ENCODE data around the gene KLHL40. TPM values are rescaled to one million over a fixed set of nuclear protein-coding genes. Genes with fewer than 3 reads are reported as not detected.

Gene KLHL40
- total RNA-seq, 4 donors from 2014 or later, result 0.27 TPM; not detected in 3

- intact Hi-C loops (cut with DNase I; ENCODE audit: low total_unique reads) (no loop called here), in situ Hi-C loops (cut with MboI; ENCODE audit: low pct_ligation_motif_present in 1 of 4, low pct_unique_long_range_greater_than_20kb in 1 of 4, low sequenced_read_pairs in 3 of 4) (no loop called here)
- Histone ChIP-seq H3K4me1 (peaks cover 0 to 2% (median 1%) of the 10 kb centered on the region in 4 donors), H3K27me3 (no peaks in the 10 kb centered on the region), H3K27ac (no peak overlapping the region), H3K9me3 (peaks cover 0 to 3% of the 10 kb centered on the region in 2 donors), H3K36me3 (no peaks in the 10 kb centered on the region), H3K4me3 (no peak overlapping the region)
- WGBS, 2 donors (ENCODE audit: low coverage in 1 of 2), result 40 to 69% methylated on average over 1 to 2 of the region's 2 CpGs
- DNase-seq, result no peak
- TF ChIP-seq EP300 (IDR thresholded peaks at IDR 0.05; ENCODE audit: low read depth) (no peak), POLR2AphosphoS5 (IDR thresholded peaks at IDR 0.05) (no peak), POLR2A (IDR thresholded peaks at IDR 0.05) (no peak), CTCF (IDR thresholded peaks at IDR 0.05) (no peak)
Measured at GRCh38 chr3:42678447-42678846, 6.9 kb upstream of the KLHL40 start.

- H3K36me3 ChIP-seq, result no peaks in the 10 kb centered on the region
- H3K4me1 ChIP-seq, result peaks cover 0 to 16% (median 4%) of the 10 kb centered on the region in 4 donors
- peaks cover under 1% of the 10 kb centered on the region for H3K27me3 ChIP-seq
- no peak for TF ChIP-seq POLR2A (IDR thresholded peaks at IDR 0.05)
- TF ChIP-seq POLR2AphosphoS5 (IDR thresholded peaks at IDR 0.05), result no peak
- TF ChIP-seq EP300 (IDR thresholded peaks at IDR 0.05; ENCODE audit: low read depth), result no peak
- no peak for TF ChIP-seq CTCF (IDR thresholded peaks at IDR 0.05)
- WGBS, 2 donors (ENCODE audit: low coverage in 1 of 2), result 88 to 93% methylated on average over 1 of the region's 1 CpG
- in situ Hi-C loops (cut with MboI; ENCODE audit: low pct_ligation_motif_present in 1 of 4, low pct_unique_long_range_greater_than_20kb in 1 of 4, low sequenced_read_pairs in 3 of 4), result no loop called here
- DNase-seq, result no peak
- H3K9me3 ChIP-seq, result peaks cover 0 to 3% of the 10 kb centered on the region in 2 donors
- intact Hi-C loops (cut with DNase I; ENCODE audit: low total_unique reads), result no loop called here
- H3K4me3 ChIP-seq, result no peak overlapping the region
- H3K27ac ChIP-seq, result no peak overlapping the region
Measured at GRCh38 chr3:42680271-42680670, 5.1 kb upstream of the KLHL40 start.

GRCh38 chr3:42680806-42681205 is 4.5 kb upstream of the KLHL40 start:
- H3K27me3 ChIP-seq, result peaks cover 6% of the 10 kb centered on the region
- WGBS, 2 donors (ENCODE audit: low coverage in 1 of 2), result 79% methylated on average over 4 of the region's 4 CpGs; no CpG with 5 or more reads in 1 of the 2 donors
- intact Hi-C loops (cut with DNase I; ENCODE audit: low total_unique reads) (no loop called here), in situ Hi-C loops (cut with MboI; ENCODE audit: low pct_ligation_motif_present in 1 of 4, low pct_unique_long_range_greater_than_20kb in 1 of 4, low sequenced_read_pairs in 3 of 4) (no loop called here)
- H3K27ac ChIP-seq, result no peak overlapping the region
- H3K36me3 ChIP-seq, result no peaks in the 10 kb centered on the region
- H3K9me3 ChIP-seq, result peaks cover 0 to 3% of the 10 kb centered on the region in 2 donors
- no peak overlapping the region for H3K4me3 ChIP-seq
- TF ChIP-seq POLR2A (IDR thresholded peaks at IDR 0.05) (no peak), CTCF (IDR thresholded peaks at IDR 0.05) (no peak), EP300 (IDR thresholded peaks at IDR 0.05; ENCODE audit: low read depth) (no peak), POLR2AphosphoS5 (IDR thresholded peaks at IDR 0.05) (no peak)
- peaks cover 0 to 18% (median 6%) of the 10 kb centered on the region in 4 donors for H3K4me1 ChIP-seq
- no peak for DNase-seq

GRCh38 chr3:42681361-42682038 is 3.8 kb upstream of the KLHL40 start:
- peaks cover 0 to 21% (median 6%) of the 10 kb centered on the region in 4 donors for H3K4me1 ChIP-seq
- no peaks in the 10 kb centered on the region for H3K9me3 ChIP-seq
- H3K4me3 ChIP-seq, result no peak overlapping the region
- in situ Hi-C loops (cut with MboI; ENCODE audit: low pct_ligation_motif_present in 1 of 4, low pct_unique_long_range_greater_than_20kb in 1 of 4, low sequenced_read_pairs in 3 of 4), result no loop called here
- no peak for DNase-seq
- intact Hi-C loops (cut with DNase I; ENCODE audit: low total_unique reads), result no loop called here
- 82 to 88% methylated on average over 10 of the region's 10 CpGs for WGBS, 2 donors (ENCODE audit: low coverage in 1 of 2)
- no peak for TF ChIP-seq CTCF (IDR thresholded peaks at IDR 0.05)
- no peak for TF ChIP-seq POLR2AphosphoS5 (IDR thresholded peaks at IDR 0.05)
- no peak for TF ChIP-seq POLR2A (IDR thresholded peaks at IDR 0.05)
- no peak for TF ChIP-seq EP300 (IDR thresholded peaks at IDR 0.05; ENCODE audit: low read depth)
- H3K27me3 ChIP-seq, result peaks cover 12% of the 10 kb centered on the region
- H3K36me3 ChIP-seq, result no peaks in the 10 kb centered on the region
- H3K27ac ChIP-seq, result no peak overlapping the region
